GM10266 (cell line): Measurements from ENCODE around the gene ERFL.

ENCODE experiments used
- DNase-seq: peaks from one replicate; pipeline ENCODE4 v3.0.0; 2012; ENCODE audit errors: extremely low spot score
- TF ChIP-seq, protein P1 (sequence below): IDR thresholded peaks from 2 replicates; pipeline ENCODE4 v1.5.1; 2012; ENCODE audit warnings: mild to moderate bottlenecking, low read depth; ENCODE audit not compliant: control insufficient read depth, insufficient read depth; ENCODE audit errors: missing control alignments

ERFL gene

DNA sequence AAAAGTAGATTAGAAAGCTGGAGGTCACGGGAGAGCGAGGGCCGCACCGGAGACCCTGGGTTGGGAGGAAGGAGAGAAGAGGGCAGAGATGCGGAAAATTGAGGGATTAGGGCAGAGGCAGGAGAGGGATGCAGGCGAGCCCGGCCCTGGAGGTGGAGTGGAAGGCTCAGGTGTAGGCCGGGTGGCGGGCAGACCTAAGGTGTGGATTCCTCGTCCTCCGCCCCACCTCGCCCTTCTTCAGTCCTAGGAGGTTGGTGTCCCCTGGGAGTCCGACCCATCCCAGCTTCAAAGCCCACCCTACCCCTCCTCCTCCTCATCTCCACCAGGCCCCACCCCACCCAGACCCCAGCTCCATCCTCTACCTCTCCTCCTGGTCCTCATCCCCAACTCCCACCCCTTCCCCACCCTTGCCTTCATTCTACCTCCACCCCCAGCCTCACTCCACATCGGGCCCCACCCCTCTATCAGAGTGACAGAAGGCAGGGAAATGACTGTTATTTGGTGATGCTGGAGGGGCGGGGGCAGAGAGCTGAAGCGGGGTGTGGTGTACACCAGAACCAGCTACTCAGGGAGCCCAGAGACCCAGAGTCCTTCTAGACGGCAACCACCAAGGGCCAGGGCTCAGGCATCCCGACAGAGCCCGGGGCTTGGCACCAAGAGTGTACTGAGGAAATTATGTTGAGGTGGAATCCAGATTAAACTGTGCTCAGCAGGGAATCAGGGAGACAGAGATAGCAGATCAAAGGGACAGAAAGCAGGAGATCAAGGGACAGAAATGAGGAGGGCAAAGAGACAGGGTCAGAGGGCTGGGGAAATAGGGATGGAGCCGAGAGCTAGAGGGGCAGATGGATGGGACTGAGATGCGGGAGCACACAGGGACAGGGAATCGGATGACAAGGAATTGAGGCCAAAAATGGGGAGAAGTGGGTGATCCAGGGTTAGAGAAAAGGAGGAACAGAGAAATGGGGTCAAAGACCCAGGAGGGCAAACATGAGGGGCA lies 6.4 kb downstream of the ERFL start:
- TF ChIP-seq, protein P1, sequence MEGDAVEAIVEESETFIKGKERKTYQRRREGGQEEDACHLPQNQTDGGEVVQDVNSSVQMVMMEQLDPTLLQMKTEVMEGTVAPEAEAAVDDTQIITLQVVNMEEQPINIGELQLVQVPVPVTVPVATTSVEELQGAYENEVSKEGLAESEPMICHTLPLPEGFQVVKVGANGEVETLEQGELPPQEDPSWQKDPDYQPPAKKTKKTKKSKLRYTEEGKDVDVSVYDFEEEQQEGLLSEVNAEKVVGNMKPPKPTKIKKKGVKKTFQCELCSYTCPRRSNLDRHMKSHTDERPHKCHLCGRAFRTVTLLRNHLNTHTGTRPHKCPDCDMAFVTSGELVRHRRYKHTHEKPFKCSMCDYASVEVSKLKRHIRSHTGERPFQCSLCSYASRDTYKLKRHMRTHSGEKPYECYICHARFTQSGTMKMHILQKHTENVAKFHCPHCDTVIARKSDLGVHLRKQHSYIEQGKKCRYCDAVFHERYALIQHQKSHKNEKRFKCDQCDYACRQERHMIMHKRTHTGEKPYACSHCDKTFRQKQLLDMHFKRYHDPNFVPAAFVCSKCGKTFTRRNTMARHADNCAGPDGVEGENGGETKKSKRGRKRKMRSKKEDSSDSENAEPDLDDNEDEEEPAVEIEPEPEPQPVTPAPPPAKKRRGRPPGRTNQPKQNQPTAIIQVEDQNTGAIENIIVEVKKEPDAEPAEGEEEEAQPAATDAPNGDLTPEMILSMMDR: no peak
- no peak for DNase-seq

DNA sequence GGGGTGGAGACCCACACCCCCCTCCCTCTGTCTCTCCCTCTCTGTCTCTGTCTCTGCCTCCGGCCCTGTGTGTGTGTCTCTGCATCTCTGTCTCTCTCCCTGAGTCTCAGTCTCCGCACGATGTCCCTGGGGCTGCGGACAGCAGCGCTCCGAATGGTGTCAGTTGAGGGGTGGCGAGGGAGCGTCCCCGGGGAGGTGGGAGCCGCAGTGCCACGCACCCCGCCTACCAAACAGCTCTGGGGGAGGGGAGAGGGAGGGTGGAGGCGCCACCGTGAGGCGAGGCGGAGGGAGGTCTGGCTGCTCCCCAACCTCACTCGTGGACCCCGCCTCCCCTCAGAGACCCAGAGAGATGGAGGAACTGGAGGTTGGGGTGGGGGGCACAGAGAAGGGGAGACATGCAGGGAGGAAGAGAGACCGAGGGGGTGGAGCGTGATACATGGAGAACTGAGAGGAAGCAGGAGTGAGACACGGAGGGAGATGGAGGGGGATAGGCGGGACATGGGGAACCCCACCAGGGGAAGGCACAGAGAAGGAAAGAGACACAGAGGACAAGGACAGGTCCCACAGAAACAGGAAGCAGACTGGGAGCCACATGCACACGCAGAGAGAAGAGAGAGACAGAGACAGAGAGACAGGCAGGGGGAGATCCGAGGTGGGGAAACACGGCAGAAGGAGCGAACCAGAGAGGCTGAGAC lies 7.2 kb downstream of the ERFL start:
- no peak for DNase-seq
- TF ChIP-seq, protein P1: peak; percentile 16

DNA sequence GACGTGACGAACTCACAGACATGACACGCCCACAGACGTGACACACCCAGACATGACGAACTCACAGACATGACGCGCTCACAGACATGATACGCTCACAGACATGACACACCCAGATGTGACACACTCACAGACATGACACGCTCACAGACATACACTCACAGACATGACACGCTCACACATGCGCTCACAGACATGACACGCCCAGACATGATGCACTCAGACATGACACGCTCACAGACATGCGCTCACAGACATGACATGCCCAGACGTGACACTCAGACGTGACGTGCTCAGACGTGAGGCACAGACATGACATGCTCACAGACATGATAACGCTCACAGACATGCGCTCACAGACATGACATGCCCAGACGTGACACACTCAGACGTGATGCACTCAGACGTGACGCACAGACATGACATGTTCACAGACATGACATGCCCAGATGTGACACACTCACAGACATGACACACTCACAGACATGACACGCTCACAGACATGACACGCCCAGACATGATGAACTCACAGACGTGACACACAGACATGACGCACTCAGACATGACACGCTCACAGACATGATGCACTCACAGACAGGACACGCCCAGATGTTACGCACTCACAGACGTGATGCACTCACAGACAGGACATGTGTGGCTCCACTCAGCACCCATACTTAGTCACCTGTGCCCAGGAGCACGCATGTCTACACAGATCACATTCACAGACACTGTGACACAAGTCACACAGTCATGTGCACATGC lies 8.1 kb downstream of the ERFL start:
- TF ChIP-seq, protein P1: no peak
- no peak for DNase-seq

DNA sequence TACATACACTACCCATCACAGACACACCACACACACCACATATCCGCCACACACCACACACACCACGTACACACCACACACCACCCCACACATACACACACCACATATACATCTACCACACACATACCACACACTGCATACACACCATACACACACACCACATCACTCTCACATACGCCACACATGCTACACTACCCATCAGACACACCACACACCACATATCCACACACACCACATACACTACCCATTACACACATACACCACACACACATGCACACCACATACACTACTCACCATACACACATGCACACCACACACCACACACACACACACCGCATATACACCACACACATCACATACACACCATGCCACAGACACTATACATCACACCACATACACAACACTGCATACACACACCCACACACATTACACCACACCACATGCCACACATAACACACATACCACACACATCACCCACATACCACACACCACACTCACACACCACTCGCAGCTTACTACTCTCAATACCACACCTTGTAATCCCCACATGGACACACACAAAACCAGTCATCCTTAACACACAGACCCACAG lies 9.5 kb downstream of the ERFL start:
- DNase-seq: no peak
- TF ChIP-seq, protein P1: no peak

DNA sequence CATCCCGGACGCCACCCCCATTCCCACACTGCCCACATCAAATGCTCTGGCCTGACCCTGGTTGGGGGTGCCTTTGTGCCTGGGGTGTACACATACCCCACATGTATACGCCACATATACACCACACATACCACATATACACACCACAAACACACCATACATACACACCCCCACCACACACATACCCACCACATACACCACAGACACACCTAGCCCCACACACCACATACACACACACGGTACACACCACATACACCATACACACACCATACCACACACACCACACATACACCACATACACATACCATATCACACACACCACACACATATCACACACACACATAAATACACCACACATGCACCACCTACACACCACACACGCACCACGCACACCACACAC lies 10.2 kb downstream of the ERFL start:
- TF ChIP-seq, protein P1: no peak
- no peak for DNase-seq

DNA sequence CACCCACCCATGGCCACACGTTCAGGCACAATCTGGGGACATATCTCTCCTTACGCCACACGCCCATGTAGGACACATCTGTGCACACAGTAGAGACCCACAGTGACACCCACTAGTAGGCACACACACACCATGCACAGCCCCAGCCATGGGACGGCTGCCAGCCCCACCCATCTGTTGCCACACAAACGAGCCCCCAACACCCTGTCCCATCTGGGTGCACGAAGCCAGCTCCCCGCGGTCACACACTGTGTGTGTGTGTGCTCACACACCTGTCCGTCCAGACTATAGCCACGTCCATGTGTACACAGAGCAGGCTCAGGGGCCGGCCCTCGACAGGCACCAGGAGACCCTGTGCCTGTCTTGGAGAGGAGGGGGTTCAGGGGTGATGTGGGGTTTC lies 10.6 kb downstream of the ERFL start:
- TF ChIP-seq, protein P1: no peak
- no peak for DNase-seq
